ENCODE measurements around the gene ADCYAP1. TPM values are rescaled to one million over a fixed set of nuclear protein-coding genes. Genes with fewer than 3 reads are reported as not detected.

The ADCYAP1 gene
- total and polyA plus RNA-seq, 2 experiments from 2014 or later = not detected

DNA sequence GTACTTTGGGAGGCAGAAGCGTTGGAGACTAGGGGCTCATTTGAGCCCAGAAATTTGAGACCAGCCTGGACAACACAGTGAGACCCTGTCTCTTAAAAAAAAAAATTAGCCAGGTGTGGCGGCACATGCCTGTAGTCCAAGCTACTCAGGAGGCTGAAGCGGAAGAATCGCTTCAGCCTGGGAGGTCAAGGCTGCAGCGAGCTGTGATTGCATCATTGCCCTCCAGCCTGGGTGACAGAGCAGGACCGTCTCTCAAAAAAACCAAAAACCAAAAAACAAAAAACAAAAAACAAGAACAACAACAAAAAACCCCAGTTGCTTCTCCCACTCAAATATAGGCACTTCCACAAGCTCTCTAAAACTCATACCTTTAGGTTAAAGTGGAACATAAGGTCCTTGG, 27.4 kb upstream of the ADCYAP1 start:
- no peaks in the 10 kb centered on the region for H3K4me1 ChIP-seq (ENCODE audit: low read depth)
- no peak overlapping the region for H3K4me3 ChIP-seq
- no peak for DNase-seq (ENCODE audit: low read depth in 1 of 2, low spot score in 1 of 2)
- H3K27ac ChIP-seq = no peak overlapping the region
- no peaks in the 10 kb centered on the region for H3K9me3 ChIP-seq (ENCODE audit: low read depth)
- H3K27me3 ChIP-seq = no peaks in the 10 kb centered on the region
- no peaks in the 10 kb centered on the region for H3K36me3 ChIP-seq
- TF ChIP-seq, protein P1, sequence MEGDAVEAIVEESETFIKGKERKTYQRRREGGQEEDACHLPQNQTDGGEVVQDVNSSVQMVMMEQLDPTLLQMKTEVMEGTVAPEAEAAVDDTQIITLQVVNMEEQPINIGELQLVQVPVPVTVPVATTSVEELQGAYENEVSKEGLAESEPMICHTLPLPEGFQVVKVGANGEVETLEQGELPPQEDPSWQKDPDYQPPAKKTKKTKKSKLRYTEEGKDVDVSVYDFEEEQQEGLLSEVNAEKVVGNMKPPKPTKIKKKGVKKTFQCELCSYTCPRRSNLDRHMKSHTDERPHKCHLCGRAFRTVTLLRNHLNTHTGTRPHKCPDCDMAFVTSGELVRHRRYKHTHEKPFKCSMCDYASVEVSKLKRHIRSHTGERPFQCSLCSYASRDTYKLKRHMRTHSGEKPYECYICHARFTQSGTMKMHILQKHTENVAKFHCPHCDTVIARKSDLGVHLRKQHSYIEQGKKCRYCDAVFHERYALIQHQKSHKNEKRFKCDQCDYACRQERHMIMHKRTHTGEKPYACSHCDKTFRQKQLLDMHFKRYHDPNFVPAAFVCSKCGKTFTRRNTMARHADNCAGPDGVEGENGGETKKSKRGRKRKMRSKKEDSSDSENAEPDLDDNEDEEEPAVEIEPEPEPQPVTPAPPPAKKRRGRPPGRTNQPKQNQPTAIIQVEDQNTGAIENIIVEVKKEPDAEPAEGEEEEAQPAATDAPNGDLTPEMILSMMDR (IDR thresholded peaks at IDR 0.05; ENCODE audit: low read depth, low read length) = no peak

DNA sequence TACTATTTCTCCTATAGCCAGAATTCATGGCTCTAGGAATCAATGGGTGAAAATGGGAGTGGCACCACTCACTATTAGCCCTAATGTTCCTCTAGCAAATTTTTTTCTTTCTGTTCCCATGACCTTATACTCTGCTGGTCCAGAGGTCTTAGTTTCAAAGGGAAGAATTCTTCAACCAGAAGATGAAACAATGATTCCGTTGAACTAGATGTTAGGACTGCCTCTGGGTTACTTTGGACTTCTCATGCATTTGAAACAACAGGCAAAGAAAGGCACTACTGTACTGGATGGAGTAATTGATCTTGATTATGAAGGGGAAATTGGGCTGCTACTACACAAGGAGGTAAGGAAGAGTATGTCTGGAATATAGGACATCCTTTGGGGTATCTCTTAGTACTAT, 18.6 kb upstream of the ADCYAP1 start:
- Histone ChIP-seq H3K4me1 (ENCODE audit: low read depth) (no peaks in the 10 kb centered on the region), H3K36me3 (no peaks in the 10 kb centered on the region), H3K4me3 (no peak overlapping the region), H3K27me3 (no peaks in the 10 kb centered on the region), H3K9me3 (ENCODE audit: low read depth) (no peaks in the 10 kb centered on the region), H3K27ac (no peak overlapping the region)
- DNase-seq (ENCODE audit: low read depth in 1 of 2, low spot score in 1 of 2) = no peak
- TF ChIP-seq, protein P1 (IDR thresholded peaks at IDR 0.05; ENCODE audit: low read depth, low read length) = no peak

DNA sequence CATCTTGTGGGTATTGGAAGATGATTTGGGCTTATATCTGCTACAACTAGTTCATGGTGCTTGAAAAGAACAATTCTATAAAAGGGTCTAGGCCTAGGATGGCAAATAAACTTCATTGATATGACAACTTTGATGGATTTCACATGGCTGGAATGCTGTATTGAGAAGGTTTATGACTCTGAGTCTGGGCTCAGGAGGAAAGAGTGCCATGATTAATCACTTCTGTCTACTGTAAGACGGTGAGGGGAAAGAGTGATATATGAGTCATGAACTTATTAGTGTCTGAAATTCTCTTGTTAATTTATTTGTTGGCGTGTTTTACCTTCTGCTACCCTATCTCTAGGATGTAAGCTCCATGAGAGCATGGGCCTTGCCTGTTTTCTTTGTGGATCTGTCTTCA, 17.0 kb upstream of the ADCYAP1 start:
- DNase-seq (ENCODE audit: low read depth in 1 of 2, low spot score in 1 of 2) = no peak
- Histone ChIP-seq H3K27me3 (no peaks in the 10 kb centered on the region), H3K27ac (no peak overlapping the region), H3K9me3 (ENCODE audit: low read depth) (no peaks in the 10 kb centered on the region), H3K4me1 (ENCODE audit: low read depth) (no peaks in the 10 kb centered on the region), H3K4me3 (no peak overlapping the region), H3K36me3 (no peaks in the 10 kb centered on the region)
- TF ChIP-seq, protein P1 (IDR thresholded peaks at IDR 0.05; ENCODE audit: low read depth, low read length) = no peak

DNA sequence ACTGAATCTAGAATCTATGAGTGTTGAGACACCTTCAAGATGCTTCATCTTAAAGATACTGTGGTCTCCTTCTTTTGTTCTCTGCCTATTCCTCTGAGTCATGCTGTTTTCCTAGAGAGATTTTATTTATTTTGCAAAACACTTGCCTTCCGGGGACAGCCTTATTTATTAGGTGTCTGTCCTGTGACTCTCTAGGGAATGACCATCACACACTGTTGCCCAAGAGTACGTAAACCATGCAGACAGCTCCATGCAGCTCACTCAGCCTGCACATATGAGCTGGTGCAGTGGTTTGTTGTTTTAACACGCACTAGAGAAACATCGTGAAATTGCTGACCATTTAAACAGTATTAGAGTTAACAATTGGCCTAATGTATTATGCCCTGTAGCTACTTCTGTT, 12.4 kb upstream of the ADCYAP1 start:
- H3K9me3 ChIP-seq (ENCODE audit: low read depth) = no peaks in the 10 kb centered on the region
- TF ChIP-seq, protein P1 (IDR thresholded peaks at IDR 0.05; ENCODE audit: low read depth, low read length) = no peak
- H3K4me3 ChIP-seq = no peak overlapping the region
- peaks cover 23% of the 10 kb centered on the region for H3K27me3 ChIP-seq
- H3K36me3 ChIP-seq = no peaks in the 10 kb centered on the region
- DNase-seq (ENCODE audit: low read depth in 1 of 2, low spot score in 1 of 2) = no peak
- H3K27ac ChIP-seq = no peak overlapping the region
- H3K4me1 ChIP-seq (ENCODE audit: low read depth) = no peaks in the 10 kb centered on the region

DNA sequence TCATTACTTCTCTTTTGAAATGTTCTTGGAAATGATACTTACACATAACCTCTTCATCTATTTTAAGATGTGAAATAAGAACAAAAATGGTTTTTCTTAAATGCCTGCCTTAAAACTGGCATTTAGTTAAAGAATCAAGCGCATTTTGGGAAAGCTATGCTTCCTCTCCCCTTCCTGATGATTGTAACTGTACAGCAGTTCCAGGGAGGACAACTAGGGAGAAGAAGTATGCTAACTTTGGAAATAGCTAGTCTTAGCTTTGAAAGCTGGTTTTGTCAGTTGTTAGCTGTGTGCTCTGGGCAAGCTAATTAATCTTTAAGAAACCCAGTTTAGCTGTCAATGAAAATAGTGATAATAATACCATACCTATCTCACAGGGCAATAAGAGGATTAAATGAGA, 8.4 kb upstream of the ADCYAP1 start:
- Histone ChIP-seq H3K4me1 (ENCODE audit: low read depth) (no peaks in the 10 kb centered on the region), H3K9me3 (ENCODE audit: low read depth) (no peaks in the 10 kb centered on the region), H3K36me3 (no peaks in the 10 kb centered on the region), H3K27me3 (peaks cover 52% of the 10 kb centered on the region), H3K27ac (no peak overlapping the region), H3K4me3 (no peak overlapping the region)
- DNase-seq (ENCODE audit: low read depth in 1 of 2, low spot score in 1 of 2) = no peak
- TF ChIP-seq, protein P1 (IDR thresholded peaks at IDR 0.05; ENCODE audit: low read depth, low read length) = no peak

DNA sequence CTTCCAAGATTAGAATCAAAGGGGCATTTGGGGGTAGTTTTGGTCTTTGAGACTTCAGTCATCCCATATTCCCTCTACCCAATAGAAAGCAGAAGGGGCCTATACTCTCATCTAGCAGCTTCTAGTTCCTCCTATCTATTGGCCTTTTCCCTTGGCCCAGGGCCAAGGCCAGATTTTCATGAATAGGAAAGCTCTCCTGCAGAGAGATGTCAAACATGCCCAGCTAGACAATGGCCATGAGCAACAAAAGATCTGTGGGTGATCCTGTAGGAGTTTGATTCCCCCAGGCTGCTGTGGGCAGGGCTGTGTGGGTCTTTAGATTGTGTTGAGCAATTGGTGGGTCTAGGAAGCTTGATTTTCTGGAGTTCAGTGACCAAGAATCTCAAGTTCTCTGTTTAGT, 2.9 kb upstream of the ADCYAP1 start:
- no peaks in the 10 kb centered on the region for H3K36me3 ChIP-seq
- H3K9me3 ChIP-seq (ENCODE audit: low read depth) = no peaks in the 10 kb centered on the region
- H3K27ac ChIP-seq = no peak overlapping the region
- H3K27me3 ChIP-seq = peaks cover 83% of the 10 kb centered on the region
- H3K4me3 ChIP-seq = no peak overlapping the region
- TF ChIP-seq, protein P1 (IDR thresholded peaks at IDR 0.05; ENCODE audit: low read depth, low read length) = no peak
- no peaks in the 10 kb centered on the region for H3K4me1 ChIP-seq (ENCODE audit: low read depth)
- DNase-seq (ENCODE audit: low read depth in 1 of 2, low spot score in 1 of 2) = no peak
